DOHH2 (cell line): Measurements from ENCODE around the gene ZC3H12C.
"Not testable (repeated sequence)": the region's sequence is repeated elsewhere in the genome, so short reads cannot be mapped to it uniquely, and the experiment has no call there.

Experiments used
- H3F3A ChIP-seq: fragments of 200-600 bp; sonication (generic), shearing (Covaris generic); 2 replicates; pipeline ENCODE4 v1.6.0; 2016; ENCODE audit warnings: antibody characterized with exemption, mild to moderate bottlenecking; ENCODE audit not compliant: control insufficient read depth, insufficient read depth
- H3K27ac ChIP-seq: fragments of 200-600 bp; sonication (generic); 2 replicates; pipeline ENCODE4 v1.5.1; 2014; ENCODE audit warnings: low read depth, mild to moderate bottlenecking, low read length, moderate library complexity
- H3K27me3 ChIP-seq: fragments of 200-600 bp; sonication (generic); 2 replicates; pipeline ENCODE4 v1.6.1; 2014; ENCODE audit warnings: mild to moderate bottlenecking, low read length, mixed read lengths; ENCODE audit not compliant: control insufficient read depth
- H3K36me3 ChIP-seq: fragments of 200-600 bp; sonication (generic); 2 replicates; pipeline ENCODE4 v1.6.1; 2014; ENCODE audit warnings: mild to moderate bottlenecking, low read length, moderate library complexity, mixed read lengths; ENCODE audit not compliant: control insufficient read depth
- H3K4me1 ChIP-seq: fragments of 200-600 bp; sonication (generic); 2 replicates; pipeline ENCODE4 v1.6.1; 2014; ENCODE audit warnings: mild to moderate bottlenecking, low read length, mixed read lengths; ENCODE audit not compliant: control insufficient read depth
- H3K4me2 ChIP-seq: fragments of 200-600 bp; sonication (generic); 2 replicates; pipeline ENCODE4 v1.6.0; 2014; ENCODE audit warnings: mild to moderate bottlenecking, low read length, moderate library complexity
- H3K4me3 ChIP-seq: fragments of 200-600 bp; sonication (generic); 2 replicates; pipeline ENCODE4 v1.5.1; 2014; ENCODE audit warnings: mild to moderate bottlenecking, low read length, mixed read lengths
- H3K79me2 ChIP-seq: fragments of 200-600 bp; sonication (generic); 2 replicates; pipeline ENCODE4 v1.6.1; 2014; ENCODE audit warnings: mild to moderate bottlenecking, low read length, mixed read lengths; ENCODE audit not compliant: control insufficient read depth
- H3K9me2 ChIP-seq: fragments of 200-600 bp; sonication (generic); replicated peaks from 2 replicates; pipeline ENCODE4 v1.6.1; 2014; ENCODE audit warnings: mild to moderate bottlenecking, low read length, mixed read lengths; ENCODE audit not compliant: control insufficient read depth
- H3K9me3 ChIP-seq: fragments of 200-600 bp; sonication (generic); 2 replicates; pipeline ENCODE4 v1.6.1; 2014; ENCODE audit warnings: antibody characterized with exemption, low read length, mixed read lengths; ENCODE audit not compliant: control insufficient read depth, insufficient read depth
- H4K20me1 ChIP-seq: fragments of 200-600 bp; sonication (generic); 2 replicates; pipeline ENCODE4 v1.6.0; 2014; ENCODE audit warnings: low read depth, mild to moderate bottlenecking, antibody characterized with exemption, low read length, moderate library complexity; ENCODE audit not compliant: control insufficient read depth, insufficient read depth
- EZH2phosphoT487 ChIP-seq: fragments of 200-600 bp; sonication (generic); IDR thresholded peaks from 2 replicates; pipeline ENCODE4 v1.6.1; 2017; ENCODE audit warnings: borderline replicate concordance, mild to moderate bottlenecking, antibody characterized with exemption, low read length, moderate library complexity, mixed read lengths
- TF ChIP-seq, protein P1 (sequence below): fragments of 200-600 bp; sonication (generic); IDR thresholded peaks from one replicate; pipeline ENCODE4 v1.5.1; 2014; ENCODE audit warnings: antibody characterized with exemption, mild to moderate bottlenecking, low read depth, low read length; ENCODE audit not compliant: poor library complexity, severe bottlenecking

ZC3H12C gene

DNA sequence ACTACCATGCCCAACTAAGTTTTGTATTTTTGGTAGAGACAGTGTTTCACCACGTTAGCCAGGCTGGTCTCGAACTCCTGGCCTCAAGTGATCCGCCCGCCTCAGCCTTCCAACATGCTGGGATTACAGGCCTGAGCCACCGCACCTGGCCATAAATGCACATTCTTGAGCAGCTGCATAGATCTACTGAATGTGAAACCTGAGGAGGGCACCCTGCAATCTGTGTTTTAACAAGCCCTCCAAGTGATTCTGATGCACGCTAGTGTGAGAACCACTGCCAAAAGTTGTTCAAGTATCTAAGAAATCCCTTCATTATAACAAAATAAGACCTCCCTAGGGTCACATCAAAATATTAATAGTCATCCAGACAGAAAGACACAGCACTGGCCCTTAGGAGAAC lies 113.9 kb downstream of the ZC3H12C start:
- H3K4me3 ChIP-seq: no peak overlapping the region
- no peaks in the 10 kb centered on the region for H3K9me3 ChIP-seq
- H3F3A ChIP-seq: no peaks in the 10 kb centered on the region
- no peaks in the 10 kb centered on the region for H3K79me2 ChIP-seq
- H3K36me3 ChIP-seq: no peaks in the 10 kb centered on the region
- H3K4me2 ChIP-seq: no peak overlapping the region
- TF ChIP-seq, protein P1, sequence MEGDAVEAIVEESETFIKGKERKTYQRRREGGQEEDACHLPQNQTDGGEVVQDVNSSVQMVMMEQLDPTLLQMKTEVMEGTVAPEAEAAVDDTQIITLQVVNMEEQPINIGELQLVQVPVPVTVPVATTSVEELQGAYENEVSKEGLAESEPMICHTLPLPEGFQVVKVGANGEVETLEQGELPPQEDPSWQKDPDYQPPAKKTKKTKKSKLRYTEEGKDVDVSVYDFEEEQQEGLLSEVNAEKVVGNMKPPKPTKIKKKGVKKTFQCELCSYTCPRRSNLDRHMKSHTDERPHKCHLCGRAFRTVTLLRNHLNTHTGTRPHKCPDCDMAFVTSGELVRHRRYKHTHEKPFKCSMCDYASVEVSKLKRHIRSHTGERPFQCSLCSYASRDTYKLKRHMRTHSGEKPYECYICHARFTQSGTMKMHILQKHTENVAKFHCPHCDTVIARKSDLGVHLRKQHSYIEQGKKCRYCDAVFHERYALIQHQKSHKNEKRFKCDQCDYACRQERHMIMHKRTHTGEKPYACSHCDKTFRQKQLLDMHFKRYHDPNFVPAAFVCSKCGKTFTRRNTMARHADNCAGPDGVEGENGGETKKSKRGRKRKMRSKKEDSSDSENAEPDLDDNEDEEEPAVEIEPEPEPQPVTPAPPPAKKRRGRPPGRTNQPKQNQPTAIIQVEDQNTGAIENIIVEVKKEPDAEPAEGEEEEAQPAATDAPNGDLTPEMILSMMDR: no peak
- TF ChIP-seq EZH2phosphoT487: no peak
- no peaks in the 10 kb centered on the region for H3K27me3 ChIP-seq
- no peaks in the 10 kb centered on the region for H4K20me1 ChIP-seq
- H3K9me2 ChIP-seq: no peaks in the 10 kb centered on the region
- H3K27ac ChIP-seq: no peak overlapping the region
- no peaks in the 10 kb centered on the region for H3K4me1 ChIP-seq

DNA sequence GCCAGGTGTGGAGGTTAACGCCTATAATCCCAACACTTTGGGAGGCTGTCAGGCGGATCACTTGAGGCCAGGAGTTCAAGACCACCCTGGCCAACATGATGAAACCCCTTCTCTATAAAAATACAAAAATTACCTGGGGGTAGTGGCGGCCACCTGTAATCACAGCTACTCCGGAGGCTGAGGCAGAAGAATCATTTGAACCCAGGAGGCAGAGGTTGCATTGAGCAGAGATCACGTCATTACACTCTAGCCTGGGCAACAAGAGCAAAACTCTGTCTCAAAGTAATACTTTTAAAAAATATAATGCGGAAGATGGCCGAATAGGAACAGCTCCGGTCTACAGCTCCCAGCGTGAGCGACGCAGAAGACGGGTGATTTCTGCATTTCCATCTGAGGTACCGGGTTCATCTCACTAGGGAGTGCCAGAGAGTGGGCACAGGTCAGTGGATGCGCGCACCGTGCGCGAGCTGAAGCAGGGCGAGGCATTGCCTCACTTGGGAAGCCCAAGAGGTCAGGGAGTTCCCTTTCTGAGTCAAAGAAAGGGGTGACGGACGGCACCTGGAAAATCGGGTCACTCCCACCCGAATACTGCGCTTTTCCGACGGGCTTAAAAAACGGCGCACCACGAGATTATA lies 115.6 kb downstream of the ZC3H12C start:
- not testable (repeated sequence) for H3K36me3 ChIP-seq, H3K4me1 ChIP-seq, H3K27me3 ChIP-seq, H3F3A ChIP-seq, H3K27ac ChIP-seq, H3K4me2 ChIP-seq, H3K4me3 ChIP-seq, H4K20me1 ChIP-seq, H3K79me2 ChIP-seq, H3K9me2 ChIP-seq, H3K9me3 ChIP-seq

DNA sequence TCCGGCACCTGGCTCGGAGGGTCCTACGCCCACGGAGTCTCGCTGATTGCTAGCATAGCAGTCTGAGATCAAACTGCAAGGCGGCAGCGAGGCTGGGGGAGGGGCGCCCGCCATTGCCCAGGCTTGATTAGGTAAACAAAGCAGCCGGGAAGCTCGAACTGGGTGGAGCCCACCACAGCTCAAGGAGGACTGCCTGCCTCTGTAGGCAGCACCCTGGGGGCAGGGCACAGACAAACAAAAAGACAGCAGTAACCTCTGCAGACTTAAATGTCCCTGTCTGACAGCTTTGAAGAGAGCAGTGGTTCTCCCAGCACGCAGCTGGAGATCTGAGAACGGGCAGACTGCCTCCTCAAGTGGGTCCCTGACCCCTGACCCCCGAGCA lies 116.1 kb downstream of the ZC3H12C start:
- H3K9me2 ChIP-seq, H3K79me2 ChIP-seq, H3K36me3 ChIP-seq, H3K27me3 ChIP-seq, H3K27ac ChIP-seq, H4K20me1 ChIP-seq, H3K9me3 ChIP-seq, H3K4me3 ChIP-seq, H3K4me2 ChIP-seq, H3K4me1 ChIP-seq, H3F3A ChIP-seq: not testable (repeated sequence)

DNA sequence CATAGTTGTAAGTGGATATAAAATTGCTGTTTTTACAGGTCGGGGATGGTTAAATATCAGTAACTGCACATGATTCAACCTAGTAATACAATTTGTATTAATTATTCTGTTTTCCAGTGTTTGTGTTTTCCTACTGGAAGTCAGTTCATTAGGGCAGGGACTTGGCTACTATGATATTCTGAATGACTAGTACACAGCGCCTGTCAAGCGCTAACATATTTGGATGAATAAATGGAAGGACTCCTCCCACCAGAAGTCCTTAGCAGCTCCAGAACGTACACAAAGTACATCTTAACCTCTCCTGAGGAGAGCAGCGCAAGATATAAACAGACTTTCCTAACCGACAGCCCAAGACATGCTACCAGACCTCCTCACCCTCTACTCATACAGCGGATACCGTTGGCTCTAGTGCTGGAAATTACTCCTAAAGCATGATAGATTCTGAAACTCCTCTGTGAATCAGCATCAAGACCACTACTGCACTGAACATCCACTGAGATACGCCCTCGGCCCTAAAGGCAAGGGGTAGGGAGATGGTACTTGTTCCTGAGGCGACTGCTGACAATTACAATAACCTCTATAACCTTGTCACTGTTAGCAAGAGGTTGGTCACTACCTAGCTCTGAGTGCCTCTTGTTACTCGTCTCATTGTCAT lies 124.2 kb downstream of the ZC3H12C start:
- H3K4me3 ChIP-seq: no peak overlapping the region

More for the DNA sequence above, 124.2 kb downstream of the ZC3H12C start:
- Histone ChIP-seq H4K20me1 (no peaks in the 10 kb centered on the region), H3K79me2 (no peaks in the 10 kb centered on the region), H3F3A (no peaks in the 10 kb centered on the region), H3K27ac (no peak overlapping the region), H3K36me3 (no peaks in the 10 kb centered on the region), H3K4me2 (no peak overlapping the region), H3K4me1 (no peaks in the 10 kb centered on the region), H3K9me2 (no peaks in the 10 kb centered on the region), H3K27me3 (no peaks in the 10 kb centered on the region), H3K9me3 (no peaks in the 10 kb centered on the region)
- TF ChIP-seq EZH2phosphoT487: no peak
- TF ChIP-seq, protein P1: no peak
